ENCODE data around the gene NEK6.

NEK6 gene

GRCh38 chr9:124392254-124392870, 134.6 kb downstream of the NEK6 start:
- no peaks in the 10 kb centered on the region for H3K9me3 ChIP-seq (ENCODE audit: control insufficient read depth, insufficient read depth, low read length)
- H3K9me2 ChIP-seq (replicated peaks; ENCODE audit: control insufficient read depth, low read length): no peaks in the 10 kb centered on the region
- no peak overlapping the region for H3K4me2 ChIP-seq (ENCODE audit: low read length)
- no peaks in the 10 kb centered on the region for H3F3A ChIP-seq (ENCODE audit: control insufficient read depth, insufficient read depth)
- H3K36me3 ChIP-seq (ENCODE audit: control insufficient read depth, low read length): peaks cover 38% of the 10 kb centered on the region
- no peaks in the 10 kb centered on the region for H3K4me1 ChIP-seq (ENCODE audit: control insufficient read depth, low read length)
- H4K20me1 ChIP-seq (ENCODE audit: control insufficient read depth, insufficient read depth, low read depth, low read length): peaks cover 18% of the 10 kb centered on the region; the same call in 1 of the 2 replicates
- TF ChIP-seq CTCF (IDR thresholded peaks at IDR 0.05; ENCODE audit: low read depth, low read length, poor library complexity, severe bottlenecking) (no peak), EZH2phosphoT487 (IDR thresholded peaks at IDR 0.05; ENCODE audit: borderline replicate concordance, low read length) (no peak)
- H3K27me3 ChIP-seq (ENCODE audit: control insufficient read depth, low read length): no peaks in the 10 kb centered on the region
- H3K4me3 ChIP-seq (ENCODE audit: low read length): no peak overlapping the region
- H3K79me2 ChIP-seq (ENCODE audit: control insufficient read depth, low read length): peaks cover 97% of the 10 kb centered on the region
- no peak overlapping the region for H3K27ac ChIP-seq (ENCODE audit: low read depth, low read length)

- Histone ChIP-seq H3K4me1 (ENCODE audit: control insufficient read depth, low read length) (no peaks in the 10 kb centered on the region), H3F3A (ENCODE audit: control insufficient read depth, insufficient read depth) (no peaks in the 10 kb centered on the region), H3K9me2 (replicated peaks; ENCODE audit: control insufficient read depth, low read length) (no peaks in the 10 kb centered on the region), H3K4me3 (ENCODE audit: low read length) (no peak overlapping the region), H3K27ac (ENCODE audit: low read depth, low read length) (no peak overlapping the region), H3K4me2 (ENCODE audit: low read length) (no peak overlapping the region), H4K20me1 (ENCODE audit: control insufficient read depth, insufficient read depth, low read depth, low read length) (peaks cover 15% of the 10 kb centered on the region; the same call in 1 of the 2 replicates), H3K27me3 (ENCODE audit: control insufficient read depth, low read length) (no peaks in the 10 kb centered on the region), H3K79me2 (ENCODE audit: control insufficient read depth, low read length) (peaks cover 95% of the 10 kb centered on the region), H3K36me3 (ENCODE audit: control insufficient read depth, low read length) (peaks cover 38% of the 10 kb centered on the region), H3K9me3 (ENCODE audit: control insufficient read depth, insufficient read depth, low read length) (no peaks in the 10 kb centered on the region)
- TF ChIP-seq EZH2phosphoT487 (IDR thresholded peaks at IDR 0.05; ENCODE audit: borderline replicate concordance, low read length) (no peak), CTCF (IDR thresholded peaks at IDR 0.05; ENCODE audit: low read depth, low read length, poor library complexity, severe bottlenecking) (no peak)
These were observed 135.2 kb downstream of the NEK6 start for GRCh38 chr9:124392871-124393460.

- Histone ChIP-seq H3K9me2 (replicated peaks; ENCODE audit: control insufficient read depth, low read length) (no peaks in the 10 kb centered on the region), H3K4me2 (ENCODE audit: low read length) (no peak overlapping the region), H3K79me2 (ENCODE audit: control insufficient read depth, low read length) (peaks cover 94% of the 10 kb centered on the region), H3K4me3 (ENCODE audit: low read length) (no peak overlapping the region), H3K27ac (ENCODE audit: low read depth, low read length) (no peak overlapping the region), H3F3A (ENCODE audit: control insufficient read depth, insufficient read depth) (no peaks in the 10 kb centered on the region), H4K20me1 (ENCODE audit: control insufficient read depth, insufficient read depth, low read depth, low read length) (peaks cover 8% of the 10 kb centered on the region; the same call in 1 of the 2 replicates), H3K36me3 (ENCODE audit: control insufficient read depth, low read length) (peaks cover 40% of the 10 kb centered on the region), H3K4me1 (ENCODE audit: control insufficient read depth, low read length) (no peaks in the 10 kb centered on the region), H3K9me3 (ENCODE audit: control insufficient read depth, insufficient read depth, low read length) (no peaks in the 10 kb centered on the region), H3K27me3 (ENCODE audit: control insufficient read depth, low read length) (no peaks in the 10 kb centered on the region)
- TF ChIP-seq EZH2phosphoT487 (IDR thresholded peaks at IDR 0.05; ENCODE audit: borderline replicate concordance, low read length): no peak
- no peak for TF ChIP-seq CTCF (IDR thresholded peaks at IDR 0.05; ENCODE audit: low read depth, low read length, poor library complexity, severe bottlenecking)
These were observed 136.4 kb downstream of the NEK6 start for GRCh38 chr9:124394167-124394566.
